GM04503 (cell line): ENCODE results near the gene ZC3H12D.
"Not testable (repeated sequence)": the region's sequence is repeated elsewhere in the genome, so short reads cannot be mapped to it uniquely, and the experiment has no call there.

Experiments
- DNase-seq: peaks from one replicate; pipeline ENCODE4 v3.0.0-alpha.2; 2012; ENCODE audit warnings: low read depth

The ZC3H12D gene

DNA sequence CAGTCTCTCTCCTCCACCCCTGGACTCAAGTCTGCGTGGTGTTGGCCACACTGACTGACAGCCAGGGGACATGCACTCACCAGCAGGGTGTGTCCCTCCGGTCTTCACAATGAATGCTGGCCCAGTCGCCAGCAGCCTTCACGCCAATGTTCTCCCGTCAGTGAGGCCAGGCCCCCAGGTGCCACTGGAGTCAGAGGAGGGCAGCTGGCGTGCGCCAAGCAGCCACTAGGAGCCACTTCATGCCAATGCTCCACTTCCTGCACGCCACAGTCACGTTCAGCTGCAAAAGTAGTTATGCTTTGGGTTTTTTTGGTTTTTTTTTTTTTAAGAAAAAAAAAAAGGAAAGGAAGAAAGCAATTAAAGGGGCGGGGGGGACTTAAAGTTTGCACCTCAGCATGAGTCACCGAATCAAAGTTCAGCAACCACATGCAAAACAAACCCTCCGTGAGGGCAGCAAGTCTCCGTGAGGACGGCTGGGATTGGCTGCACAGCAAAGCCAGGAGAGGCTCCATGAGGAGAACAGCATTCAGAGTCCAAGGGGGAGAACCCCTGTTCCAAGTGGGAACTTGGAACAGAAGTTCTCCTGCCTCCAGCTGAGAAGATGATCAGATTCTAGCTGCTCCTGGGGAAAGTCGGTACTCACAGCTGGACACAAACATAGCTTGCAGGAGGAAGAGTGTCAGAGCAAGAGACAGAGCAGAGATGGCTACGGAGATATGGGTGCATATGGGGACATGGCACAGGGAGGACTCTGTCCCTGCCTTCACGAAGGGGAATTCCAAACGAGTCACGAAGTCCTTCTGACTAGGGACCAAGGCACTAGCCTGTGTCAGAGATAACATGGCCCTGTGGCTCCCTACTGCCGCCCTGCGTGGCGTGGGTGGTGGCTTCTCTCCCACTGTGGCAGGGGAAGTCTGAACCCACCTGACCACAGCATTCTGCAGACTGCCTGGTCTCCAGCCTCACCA is at the start of gene ZC3H12D:
Gene ZC3H12D, minus strand, starts transcription at position 282 of the 968 bp plus-strand sequence. CDS start 10,471 bp downstream, outside the sequence.
- DNase-seq, result no peak

DNA sequence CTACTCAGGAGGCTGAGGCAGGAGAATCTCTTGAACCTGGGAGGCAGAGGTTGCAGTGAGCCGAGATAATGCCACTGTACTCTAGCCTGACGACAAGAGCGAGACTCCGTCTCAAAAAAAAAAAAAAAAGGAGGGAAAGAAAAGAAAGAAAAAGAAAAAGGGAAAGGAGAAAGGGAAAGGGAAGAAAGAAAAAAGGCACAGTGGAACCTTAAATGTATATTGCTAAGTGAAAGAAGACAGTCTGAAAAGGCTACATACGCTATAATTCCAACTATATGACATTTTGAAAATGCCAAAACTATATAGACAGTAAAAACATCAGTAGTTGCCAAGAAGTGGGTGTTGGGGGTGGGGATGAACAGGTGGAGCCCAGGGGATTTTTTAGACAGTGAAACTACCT is 44.8 kb upstream of the ZC3H12D start:
- no peak for DNase-seq

DNA sequence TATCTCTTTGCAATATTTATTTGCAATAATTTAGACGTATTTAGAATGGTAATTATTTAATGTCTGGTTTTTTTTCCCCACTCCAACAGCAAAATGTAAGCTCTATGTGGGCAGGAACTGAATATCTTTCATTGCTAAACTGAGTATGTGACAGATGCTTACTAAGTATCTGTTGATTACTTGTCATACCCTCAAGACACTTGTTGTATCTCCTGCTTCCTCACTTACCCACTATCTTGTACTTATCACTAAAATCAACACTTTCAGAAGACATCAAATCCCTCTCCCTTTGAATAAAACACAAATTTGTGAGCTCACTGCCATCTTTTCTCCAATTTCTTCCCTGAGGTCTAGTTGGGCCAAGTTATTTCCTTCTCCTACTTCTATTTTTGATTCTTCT is 30.7 kb upstream of the ZC3H12D start:
- DNase-seq, result no peak

DNA sequence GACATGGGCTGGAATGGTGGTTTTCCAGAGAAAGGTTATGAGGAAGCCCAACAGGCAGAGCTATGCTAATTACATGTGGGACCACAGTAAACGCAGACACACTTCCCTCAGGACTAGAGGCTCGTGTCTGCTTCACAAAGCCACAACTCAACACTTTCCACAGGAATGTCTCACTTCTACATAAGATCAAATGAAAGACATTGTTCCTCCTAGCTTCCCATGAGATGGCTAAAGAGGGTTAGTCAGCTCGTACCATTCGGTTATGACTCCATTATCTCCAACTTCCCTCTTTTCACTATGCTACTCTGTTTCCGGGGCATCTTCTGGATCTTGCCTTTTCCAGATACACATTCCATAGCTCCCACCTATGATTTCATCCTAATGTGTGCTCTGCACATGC is 29.1 kb upstream of the ZC3H12D start:
- no peak for DNase-seq

DNA sequence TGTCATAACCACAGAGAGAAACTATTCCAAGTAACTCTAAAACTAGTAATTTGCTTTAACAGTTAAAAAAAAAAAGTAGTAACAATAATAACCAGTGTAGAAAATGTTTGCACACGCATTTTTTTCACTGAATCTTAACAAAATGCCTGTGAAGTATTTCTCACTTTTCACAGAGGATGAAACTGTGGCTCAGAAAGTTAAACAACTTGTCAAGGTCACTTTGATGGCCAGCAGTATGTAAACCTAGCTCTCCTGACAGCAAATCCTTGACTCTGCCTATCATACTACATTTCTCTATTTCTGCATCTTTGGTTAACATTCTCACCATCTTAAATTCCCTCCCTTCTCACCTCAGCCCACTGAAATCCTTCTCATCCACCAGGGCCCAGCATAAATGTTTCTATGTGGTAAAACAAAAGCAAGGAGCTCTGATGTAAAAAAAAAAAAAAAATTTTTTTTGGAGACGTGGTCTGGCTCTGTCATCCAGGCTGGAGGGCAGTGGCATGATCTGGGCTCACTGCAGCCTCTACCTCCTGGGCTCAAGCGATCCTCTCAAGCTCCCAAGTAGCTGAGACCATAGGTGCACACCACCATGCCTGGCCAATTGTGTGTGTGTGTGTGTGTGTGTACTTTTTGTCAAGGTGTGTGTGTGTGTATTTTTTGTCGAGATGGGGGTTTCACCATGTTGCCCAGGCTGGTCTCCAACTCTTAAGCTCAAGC is 26.1 kb upstream of the ZC3H12D start:
- no peak for DNase-seq

DNA sequence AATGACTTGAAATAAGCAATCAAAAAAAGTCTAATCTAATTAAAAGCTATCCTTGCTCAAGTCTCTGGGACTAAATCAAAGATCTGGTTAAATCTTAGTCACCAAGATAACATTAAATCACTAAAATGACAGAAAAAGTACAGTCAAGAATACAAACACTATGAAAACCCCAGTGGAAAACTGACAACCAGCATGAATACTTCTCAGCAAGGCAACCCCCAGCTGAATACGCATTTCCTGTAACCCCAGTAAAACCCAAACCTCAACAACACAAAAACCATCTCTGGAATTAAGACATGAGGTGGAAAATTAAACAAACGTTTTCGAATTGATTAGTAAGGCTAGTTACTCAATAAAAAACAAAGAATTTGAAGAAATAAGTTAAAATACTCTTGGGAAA is 23.7 kb upstream of the ZC3H12D start:
- DNase-seq, result no peak

DNA sequence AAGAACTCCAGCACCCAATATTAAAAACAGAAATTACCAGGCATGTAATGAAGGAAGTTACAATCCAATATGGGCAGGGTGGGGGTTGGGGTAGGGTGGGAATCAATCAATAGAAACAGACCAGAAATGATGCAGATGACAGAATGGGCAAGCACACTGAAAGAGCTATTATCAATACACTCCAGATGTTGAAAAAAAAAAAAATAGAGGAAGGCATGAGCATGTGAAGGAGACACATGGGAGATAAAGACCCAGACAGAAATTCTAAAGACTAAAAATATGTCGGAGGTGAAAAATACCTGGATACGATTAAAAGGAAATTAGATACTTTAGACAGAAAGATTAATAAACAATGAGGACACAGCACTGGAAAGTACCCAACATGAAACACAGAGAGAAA is 19.1 kb upstream of the ZC3H12D start:
- DNase-seq, result no peak

DNA sequence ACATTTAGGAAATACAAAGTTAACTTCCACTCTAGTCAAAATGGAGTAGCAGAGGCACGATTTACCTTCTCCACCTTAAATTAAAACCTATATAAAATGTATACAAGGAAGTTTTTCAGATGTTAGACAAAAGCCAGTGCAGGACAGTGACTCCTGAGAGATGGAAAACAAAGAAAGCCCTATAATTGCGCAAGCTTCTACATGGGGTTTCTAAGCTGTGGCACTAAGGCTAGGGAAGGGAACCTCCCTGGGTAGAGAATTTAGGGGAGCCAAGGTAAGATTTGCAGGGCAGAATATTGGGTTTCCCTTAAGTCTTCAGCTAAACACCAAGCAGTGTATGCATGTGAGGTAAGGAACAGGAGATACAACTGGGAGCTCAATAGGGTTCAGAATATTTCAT is 18.5 kb upstream of the ZC3H12D start:
- no peak for DNase-seq

DNA sequence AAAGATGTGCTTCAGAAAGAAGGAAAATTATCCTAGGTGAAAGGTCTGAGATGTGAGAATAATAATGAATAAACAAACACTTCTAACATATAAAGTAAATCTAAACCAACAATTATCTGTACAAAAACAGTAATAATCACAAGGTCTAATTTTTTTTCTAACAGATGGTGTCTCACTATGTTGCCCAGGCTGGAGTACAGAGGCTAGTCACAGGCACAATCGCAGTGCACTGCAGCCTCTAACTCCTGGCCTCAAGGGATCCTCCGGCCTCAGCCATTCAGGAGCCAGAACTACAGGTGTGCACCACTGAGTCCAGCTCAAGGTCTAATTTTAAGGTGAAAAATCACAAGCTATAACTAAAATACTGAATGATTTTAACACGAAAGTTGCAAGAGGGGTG is 17.0 kb upstream of the ZC3H12D start:
- DNase-seq, result no peak

DNA sequence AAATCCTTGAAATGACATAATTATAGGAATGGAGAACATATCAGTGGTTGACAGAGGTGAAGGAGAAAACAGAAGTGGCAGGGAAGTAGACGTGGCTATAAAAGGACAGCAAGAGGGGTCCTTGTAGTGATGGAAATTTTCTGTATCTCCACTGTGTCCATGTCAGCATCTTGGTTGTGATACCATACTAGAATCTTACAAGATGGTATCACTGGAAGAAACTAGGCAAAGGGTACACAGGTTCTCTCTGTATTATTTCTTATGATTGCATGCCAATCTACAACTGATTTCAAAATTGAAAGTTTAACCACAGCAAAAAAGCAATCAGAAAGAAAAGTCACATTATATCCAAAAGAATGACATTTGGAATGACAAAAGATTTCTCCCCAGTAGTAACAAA is 16.4 kb upstream of the ZC3H12D start:
- DNase-seq, result no peak

DNA sequence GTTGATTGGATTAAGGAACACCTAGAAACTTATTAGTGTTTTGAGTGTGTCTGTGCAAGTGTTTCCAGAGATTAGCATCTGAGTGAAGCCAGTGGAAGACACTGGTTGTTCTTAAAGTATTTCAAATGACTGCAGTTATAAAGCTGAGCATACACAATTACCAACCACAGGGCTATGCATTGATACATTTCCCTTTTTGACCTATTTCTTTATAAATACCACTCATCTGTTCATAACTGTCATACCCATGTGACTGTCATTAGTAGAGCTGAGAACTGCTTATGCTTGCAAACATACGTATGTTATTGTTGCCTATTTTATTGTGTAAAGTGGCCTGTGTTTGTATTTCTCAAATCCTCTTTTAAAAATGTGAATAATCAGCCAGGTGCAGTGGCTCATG is 15.3 kb upstream of the ZC3H12D start:
- DNase-seq, result no peak

DNA sequence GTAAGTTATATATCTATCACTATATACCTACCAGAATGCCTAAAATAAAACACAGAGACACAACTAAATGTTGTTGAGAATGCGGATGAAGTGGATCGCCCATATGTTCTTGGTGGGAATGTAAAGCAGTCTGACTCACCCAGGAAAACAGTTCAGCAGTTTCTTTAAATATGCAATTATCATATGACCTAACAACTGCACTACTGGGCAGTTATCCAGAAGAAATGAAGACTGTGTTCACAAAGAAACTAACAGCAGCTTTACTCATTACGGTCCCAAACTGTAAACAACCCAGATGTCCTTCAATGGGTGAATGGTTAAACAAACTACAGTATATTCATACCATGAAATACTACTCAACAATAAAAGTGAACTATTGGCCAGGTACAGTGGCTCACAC is 14.3 kb upstream of the ZC3H12D start:
- DNase-seq, result no peak

DNA sequence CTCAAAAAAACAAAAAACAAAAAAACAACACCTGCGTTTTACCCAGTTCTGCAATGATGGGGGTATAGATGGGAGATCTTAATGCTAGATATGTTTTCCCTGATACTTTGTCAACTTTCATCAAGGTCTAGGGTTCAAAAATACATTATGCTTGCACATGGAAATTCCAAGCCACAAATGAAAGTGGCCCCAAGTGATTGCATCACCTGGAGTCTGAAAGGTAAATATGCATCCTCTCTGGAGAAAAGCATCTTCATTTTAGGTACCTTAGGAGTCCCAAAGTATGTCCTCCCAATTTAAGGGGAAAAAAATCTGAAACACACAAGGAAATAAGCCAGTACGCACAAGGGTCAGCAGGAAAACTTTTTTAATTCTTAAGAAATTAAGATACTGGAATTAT is 12.6 kb upstream of the ZC3H12D start:
- DNase-seq, result no peak

DNA sequence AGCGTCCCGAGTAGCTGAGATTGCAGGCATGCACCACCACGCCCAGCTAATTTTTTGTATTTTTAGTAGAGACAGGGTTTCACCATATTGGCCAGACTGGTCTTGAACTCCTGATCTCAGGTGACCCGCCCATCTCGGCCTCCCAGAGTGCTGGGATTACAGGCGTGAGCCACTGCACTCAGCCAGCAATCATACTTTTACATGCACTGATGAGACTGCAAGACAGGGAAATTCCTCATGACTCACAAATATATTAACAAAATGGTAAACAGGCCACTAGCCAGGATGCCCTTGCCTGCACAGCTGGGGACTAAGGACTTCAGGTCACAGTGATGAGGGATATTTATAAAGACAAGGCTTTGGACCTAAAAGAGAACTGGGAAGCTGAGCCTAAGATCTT is 11.8 kb upstream of the ZC3H12D start:
- not testable (repeated sequence) for DNase-seq

DNA sequence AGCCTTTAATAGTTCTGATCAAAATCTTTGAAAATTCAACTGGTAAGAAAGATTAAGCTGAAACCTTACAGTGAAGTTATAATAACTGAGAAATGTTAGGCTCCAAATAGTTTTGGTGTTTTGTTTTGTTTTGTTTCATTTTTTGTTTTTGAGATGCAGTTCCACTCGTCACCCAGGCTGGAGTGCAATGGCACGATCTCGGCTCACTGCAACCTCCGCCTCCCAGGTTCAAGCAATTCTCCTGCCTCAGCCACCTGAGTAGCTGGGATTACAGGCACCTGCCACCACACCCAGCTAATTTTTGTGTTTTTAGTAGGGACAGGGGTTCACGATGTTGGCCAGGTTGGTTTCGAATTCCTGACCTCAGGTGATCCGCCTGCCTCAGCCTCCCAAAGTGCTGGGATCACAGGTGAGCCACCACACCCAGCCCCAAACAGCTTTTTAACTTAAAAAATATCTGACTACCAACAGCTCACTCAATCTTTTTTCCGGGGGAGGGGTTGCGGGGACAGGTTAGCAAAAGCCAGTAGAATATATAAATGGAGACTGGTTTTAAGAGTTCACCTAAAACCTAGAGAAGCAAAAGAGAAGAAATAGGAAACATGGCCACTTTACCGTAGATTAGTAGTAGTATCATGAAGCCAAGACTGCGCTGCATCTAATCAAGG is 10.7 kb upstream of the ZC3H12D start:
- DNase-seq, result not testable (repeated sequence)

DNA sequence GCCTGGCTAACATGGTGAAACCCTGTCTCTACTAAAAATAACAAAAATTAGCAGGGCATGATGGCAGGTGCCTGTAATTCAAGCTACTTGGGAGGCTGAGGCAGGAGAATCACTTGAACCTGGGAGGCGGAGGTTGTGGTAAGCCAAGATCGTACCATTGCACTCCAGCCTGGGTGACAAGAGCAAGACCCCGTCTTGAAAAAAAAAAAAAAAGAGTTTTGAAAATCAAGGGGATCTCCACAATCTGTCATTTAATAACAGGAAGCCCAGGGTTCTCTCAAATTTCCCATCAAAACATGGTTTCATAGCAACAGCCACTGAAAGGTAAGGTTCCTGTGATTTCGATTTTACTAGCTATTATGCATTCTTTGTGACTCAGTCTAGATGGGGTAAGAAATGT is 10.0 kb upstream of the ZC3H12D start:
- DNase-seq, result not testable (repeated sequence)

DNA sequence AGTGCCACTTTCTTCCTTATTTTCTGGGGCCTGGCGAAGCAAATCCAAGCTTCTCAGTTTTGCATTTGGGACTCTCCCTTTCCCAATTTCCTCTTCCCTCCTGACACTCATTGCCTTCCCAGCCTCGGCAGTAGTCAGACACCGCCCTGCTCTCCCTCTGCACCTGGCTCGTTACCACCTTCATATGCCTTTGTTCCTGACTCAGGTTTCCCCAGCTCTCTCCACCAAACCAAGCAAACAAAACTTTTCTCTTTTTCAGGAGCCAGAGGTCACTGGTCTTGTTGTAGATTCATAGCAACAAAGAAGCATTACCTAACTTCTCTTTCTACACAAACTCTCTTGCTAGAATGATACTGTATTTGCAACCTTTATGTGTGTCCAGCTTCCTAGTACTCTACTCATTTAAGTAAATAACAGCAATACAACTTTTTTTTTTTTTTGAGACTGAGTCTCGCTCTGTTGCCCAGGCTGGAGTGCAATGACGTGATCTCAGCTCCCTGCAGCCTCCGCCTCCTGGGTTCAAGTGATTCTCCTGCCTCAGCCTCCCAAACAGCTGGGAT is 9.0 kb upstream of the ZC3H12D start:
- DNase-seq, result no peak

DNA sequence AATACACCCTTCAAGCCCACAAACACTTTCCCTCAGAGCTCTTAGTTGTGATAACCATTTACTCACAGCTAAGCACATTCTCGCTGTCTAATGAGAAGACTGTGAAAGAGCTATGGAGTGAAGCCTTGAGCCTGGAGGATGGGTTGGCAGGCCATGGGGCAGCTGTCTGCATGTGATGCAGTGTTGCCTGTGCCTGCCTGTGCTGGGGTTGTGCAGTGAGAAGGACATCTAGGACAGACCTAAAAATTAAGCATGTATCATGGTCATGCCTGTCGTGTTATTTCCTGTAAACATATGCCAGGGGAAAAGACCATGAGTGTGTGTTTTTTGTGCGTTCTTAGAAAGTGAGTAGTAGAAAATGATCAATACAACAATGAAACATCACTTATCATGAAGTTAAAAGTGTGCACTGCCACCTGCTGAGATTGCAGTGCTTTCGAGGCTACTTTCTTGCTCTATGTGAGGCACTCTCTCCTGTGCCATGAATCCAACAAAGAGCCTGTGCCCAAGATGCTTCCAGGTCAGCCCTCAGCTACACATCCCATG is 8.1 kb upstream of the ZC3H12D start:
- DNase-seq, result no peak

DNA sequence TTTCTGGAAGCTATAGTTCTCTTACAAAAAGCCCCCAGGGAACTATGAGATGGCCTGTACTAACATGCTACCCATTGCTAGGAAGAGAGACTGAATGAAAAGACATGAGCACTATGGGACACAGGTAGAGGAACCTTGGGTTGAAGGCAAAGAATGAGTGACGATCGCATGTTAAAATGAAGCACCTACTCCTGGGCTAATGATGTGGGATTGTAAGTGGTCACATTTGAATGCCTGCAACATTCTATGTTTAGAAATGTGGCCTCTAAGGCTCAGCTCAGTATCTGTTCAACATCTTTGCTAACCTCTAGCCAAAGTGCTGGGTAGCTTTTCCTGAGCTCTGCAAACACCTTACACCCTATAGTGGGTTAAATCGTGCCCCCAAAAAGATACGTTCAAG is 5.2 kb upstream of the ZC3H12D start:
- DNase-seq, result no peak

DNA sequence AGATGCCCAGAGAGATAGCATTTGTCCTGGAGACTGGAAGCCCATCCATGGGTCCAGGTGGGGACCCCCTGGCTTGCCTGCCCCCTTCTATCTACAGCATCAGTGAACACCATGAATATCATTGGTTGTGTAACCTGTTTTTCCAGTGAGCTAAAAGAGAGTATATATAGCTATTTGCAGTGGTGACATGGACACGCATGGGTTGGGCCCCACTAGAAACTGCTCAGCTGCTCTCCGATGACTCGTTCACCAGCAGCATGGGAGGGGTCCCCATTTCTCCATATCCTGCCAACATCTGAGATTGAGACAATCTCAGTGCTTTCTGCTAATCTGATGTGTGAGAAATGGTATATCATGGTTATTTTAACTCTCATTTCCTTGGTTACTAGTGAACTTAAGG is 4.0 kb upstream of the ZC3H12D start:
- DNase-seq, result no peak

DNA sequence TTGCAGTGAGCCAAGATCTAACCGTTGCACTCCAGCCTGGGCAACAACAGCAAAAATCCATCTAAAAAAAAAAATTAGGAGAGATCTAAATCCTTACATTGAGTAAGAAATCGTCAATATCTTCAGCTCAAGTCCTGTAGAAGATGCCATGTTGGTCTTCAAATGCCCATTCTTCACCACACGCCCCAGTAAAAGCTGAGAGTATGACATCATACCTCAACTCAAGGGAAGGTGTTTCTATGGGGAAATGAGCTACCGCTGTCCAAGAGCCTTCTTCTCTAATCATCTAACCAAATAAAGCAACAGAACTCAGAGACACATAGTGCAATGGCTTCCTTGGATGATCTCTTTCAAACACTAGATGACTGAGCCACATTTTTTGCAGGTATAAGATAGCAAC is 2.5 kb upstream of the ZC3H12D start:
- no peak for DNase-seq
